Choroid plexus epithelial cell (primary cell): ENCODE data around the gene KAZALD1.

ENCODE experiments used
- DNase-seq: peaks from one replicate; pipeline ENCODE4 v3.0.0-alpha.2; 2010; ENCODE audit warnings: low read depth
- H3K4me3 ChIP-seq: 2 replicates; pipeline ENCODE4 v1.5.1; 2011; ENCODE audit warnings: low read depth, mild to moderate bottlenecking, control low read depth, low read length, moderate library complexity
- TF ChIP-seq, protein P1 (sequence below): conservative IDR thresholded peaks from 2 replicates; pipeline ENCODE4 v1.5.1; 2011; ENCODE audit warnings: low read depth, mild to moderate bottlenecking, control low read depth, inconsistent platforms, low read length, moderate library complexity

The KAZALD1 gene

DNA sequence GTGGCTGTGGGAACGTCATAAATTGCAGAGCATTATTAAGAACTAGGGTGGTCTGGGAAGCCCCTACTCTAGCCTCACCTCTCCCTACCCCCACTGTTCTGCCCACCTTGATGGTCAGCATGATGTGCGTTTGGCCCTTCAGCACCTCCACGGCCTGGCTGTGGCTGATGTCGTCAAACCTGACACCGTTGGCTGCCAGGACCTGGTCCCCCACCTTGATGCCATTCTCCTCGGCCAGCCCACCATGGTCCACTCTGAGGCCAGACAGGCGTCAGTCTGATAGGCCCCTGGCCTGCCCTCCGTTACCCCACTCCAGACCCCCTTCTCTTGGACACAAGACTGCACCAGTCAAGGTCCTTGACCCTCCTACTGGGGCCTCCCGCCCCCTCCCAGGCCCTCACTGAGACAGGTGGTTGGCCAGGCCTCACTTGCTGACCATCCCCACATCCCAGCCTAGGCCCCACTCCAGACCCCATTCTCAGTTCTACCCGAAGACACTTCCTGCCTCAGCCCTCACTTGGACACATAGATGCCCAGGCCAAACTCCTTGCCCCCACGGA, 40.0 kb upstream of the KAZALD1 start:
- DNase-seq, result no peak
- no peak overlapping the region for H3K4me3 ChIP-seq
- TF ChIP-seq, protein P1, sequence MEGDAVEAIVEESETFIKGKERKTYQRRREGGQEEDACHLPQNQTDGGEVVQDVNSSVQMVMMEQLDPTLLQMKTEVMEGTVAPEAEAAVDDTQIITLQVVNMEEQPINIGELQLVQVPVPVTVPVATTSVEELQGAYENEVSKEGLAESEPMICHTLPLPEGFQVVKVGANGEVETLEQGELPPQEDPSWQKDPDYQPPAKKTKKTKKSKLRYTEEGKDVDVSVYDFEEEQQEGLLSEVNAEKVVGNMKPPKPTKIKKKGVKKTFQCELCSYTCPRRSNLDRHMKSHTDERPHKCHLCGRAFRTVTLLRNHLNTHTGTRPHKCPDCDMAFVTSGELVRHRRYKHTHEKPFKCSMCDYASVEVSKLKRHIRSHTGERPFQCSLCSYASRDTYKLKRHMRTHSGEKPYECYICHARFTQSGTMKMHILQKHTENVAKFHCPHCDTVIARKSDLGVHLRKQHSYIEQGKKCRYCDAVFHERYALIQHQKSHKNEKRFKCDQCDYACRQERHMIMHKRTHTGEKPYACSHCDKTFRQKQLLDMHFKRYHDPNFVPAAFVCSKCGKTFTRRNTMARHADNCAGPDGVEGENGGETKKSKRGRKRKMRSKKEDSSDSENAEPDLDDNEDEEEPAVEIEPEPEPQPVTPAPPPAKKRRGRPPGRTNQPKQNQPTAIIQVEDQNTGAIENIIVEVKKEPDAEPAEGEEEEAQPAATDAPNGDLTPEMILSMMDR, result no peak

DNA sequence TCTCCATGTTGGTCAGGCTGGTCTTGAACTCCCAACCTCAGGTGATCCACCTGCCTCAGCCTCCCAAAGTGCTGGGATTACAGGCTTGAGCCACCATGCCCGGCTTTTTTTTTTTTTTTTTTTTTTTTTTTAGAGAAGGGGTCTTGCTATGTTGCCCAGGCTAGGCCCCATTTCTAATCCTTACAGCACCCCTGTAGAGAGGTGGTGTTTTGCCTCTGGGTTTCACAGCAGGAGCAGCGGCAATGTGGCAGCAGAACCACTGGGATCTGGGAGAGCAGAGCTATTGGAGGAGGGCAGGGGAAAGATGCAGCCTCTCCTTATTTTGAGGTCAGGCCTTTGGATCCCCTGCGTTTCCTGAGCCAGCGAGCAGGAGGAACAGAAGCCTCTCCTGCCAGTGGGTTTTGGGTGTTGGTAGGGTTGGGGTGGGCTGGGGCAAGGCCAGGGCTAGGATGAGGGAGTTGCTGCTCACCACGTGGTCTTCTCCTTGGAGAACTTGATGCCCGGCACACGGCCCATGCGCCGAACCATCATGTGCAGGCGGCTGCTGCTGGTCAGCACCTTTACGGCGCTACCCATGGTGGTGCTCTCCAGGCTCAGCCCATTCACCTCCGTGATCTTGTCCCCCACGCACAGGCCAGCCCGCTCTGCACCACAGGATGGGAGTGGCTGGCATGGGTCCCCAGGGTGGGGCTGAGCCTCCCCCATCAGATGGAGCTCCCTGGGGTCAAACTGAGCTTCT, 38.7 kb upstream of the KAZALD1 start:
- H3K4me3 ChIP-seq, result no peak overlapping the region
- DNase-seq, result no peak
- TF ChIP-seq, protein P1, result no peak

DNA sequence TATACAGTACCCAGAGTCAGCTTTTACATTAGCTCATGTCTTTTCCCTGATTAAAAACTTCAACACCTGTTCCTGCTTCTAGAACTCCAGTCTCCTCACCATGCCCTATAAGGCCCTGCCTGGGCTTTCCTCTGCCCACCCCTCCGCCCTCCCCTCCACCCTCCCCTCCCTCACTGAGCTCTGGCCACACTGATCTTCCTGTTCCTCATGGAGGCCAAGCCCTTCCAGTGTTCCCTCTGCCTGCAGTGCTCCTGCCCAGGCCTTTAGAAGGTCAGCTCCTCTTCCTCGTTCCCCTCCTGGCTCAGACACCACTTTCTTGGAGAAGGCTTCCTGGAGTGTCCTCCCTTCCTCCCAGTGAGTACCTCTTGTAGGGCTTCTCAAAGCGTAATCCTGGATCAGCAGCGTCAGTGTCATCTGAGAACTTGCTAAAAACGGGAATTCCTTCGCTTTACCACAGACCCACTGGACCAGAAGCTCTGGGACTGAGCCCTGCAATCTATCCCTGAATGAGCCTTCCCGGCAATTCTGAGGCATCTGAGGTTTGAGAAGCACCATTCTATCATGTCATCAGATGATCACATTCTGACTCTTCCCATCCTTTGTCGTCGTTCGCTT, 34.6 kb upstream of the KAZALD1 start:
- TF ChIP-seq, protein P1, result no peak
- DNase-seq, result no peak

DNA sequence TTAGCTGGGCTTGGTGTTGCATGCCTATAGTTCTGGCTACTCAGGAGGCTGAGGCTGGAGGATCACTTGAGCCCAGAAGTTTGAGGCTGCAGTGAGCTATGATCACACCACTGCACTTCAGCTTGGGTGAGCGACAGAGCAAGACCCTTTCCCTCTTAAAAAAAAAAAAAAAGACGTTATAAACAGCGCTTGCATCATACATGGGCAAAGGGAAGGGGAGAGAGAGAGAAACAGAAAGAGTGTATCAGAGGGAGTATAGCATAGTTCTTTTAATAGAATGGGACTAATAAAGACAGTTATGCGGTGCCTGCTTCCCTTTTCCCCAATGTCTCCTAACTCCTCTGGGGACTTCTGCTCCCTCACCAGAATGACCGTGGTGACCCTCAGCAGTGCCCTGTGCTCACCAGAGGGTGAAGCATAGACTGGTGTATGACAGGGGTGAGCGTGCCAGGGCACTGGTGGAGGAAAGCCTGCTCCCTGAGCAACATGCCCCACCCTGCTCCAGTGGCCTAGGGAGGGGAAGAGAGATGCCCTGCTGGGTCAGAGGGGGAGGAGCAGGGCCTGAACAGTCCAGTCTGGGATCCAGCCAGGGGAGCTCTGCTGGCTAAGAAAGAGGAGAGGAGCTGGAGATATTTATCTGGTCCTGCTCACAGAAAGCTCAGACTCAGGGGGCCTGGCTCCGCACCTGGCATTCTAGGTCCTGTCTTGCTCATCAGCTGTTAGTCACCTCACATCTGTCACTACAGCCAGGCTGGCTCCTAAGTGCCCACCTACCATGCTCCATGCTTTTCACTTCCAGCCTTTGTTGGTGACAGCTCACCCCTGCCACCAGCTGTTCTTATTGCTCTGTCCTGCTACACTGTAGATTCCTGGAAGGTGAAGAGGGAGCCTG, 33.1 kb upstream of the KAZALD1 start:
- TF ChIP-seq, protein P1, result no peak
- no peak overlapping the region for H3K4me3 ChIP-seq
- no peak for DNase-seq

More for the DNA sequence above, 34.6 kb upstream of the KAZALD1 start:
- H3K4me3 ChIP-seq, result no peak overlapping the region

DNA sequence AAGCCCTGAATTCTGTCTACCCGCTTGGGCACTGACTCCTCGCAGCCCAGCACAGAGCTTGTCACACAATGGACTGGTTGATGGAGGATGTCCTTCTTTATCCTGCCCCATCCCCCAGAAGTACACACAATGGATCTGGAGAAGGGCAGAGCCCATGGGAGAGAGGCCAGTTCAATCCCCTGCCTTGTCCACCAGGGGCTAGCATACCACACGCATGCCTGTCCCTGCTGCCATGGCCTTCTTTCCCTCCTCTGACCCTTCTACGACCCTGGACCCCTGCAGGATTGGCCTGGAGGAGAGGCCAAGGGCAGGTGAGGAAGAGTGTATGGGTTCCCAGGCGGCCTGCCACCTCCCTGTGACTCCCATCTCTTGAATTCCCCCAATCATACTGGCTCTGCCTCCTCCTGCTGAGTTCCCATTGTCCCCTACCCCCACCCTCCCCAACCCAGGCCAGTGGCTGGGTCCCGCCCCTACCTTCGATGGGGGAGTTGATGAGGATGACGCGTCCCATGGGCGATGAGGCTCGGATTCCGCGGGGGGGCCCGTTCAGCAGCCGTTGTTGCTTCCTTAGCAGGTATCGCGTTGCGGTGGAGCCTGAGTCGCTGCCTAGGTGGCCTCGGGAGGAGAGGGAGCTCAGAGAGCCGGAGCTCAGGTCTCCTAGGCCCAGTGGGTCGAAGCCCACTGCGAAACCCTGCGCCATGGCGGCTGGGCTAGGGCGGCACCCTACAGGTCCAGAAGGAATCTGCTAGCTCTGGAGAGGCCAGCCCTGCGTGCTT, 32.1 kb upstream of the KAZALD1 start:
- no peak overlapping the region for H3K4me3 ChIP-seq
- no peak for DNase-seq
- TF ChIP-seq, protein P1, result peak; percentile 31

DNA sequence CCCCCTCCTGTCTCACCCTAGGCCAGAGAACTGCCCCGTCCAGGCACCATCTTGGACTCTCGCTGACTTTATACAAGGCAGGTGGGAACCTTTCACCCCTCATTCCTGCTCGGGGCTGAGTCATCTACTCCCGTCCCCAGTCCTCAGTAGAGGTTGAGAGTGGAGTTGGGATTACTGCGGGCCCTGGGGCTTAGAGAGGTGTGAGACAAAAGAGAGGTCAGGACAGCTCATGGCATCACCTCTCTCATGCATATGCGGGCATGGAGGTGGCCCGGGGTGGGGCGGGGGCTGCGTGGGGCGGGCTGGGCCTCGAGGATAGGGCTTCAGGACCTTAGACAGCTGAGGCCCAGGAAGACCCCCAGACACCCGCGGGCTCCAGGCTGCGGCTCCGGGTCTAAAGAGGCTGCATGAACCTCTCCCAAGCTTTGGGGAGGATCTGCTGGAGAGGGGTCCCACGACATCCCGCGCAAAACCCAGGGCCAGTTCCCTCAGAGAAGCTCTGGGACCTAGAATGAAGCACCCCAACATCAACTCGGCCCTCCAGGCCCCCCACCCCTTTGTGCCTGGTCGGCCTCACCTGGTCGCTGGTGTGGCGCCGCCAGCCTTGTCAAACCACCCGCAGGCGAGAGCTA, 31.2 kb upstream of the KAZALD1 start:
- peak overlapping the region; percentile 80 for H3K4me3 ChIP-seq
- TF ChIP-seq, protein P1, result no peak
- no peak for DNase-seq
